HG03469 (cell line): Measurements from ENCODE around the gene DDX25.
"Not testable (repeated sequence)": the region's sequence is repeated elsewhere in the genome, so short reads cannot be mapped to it uniquely, and the experiment has no call there.

Experiments
- ATAC-seq: cut with Tn5 transposase; IDR thresholded peaks from one replicate; pipeline ENCODE4 v1.9.1; 2021; ENCODE audit warnings: mild to moderate bottlenecking, moderate library complexity, moderate number of reproducible peaks; ENCODE audit not compliant: unreplicated experiment

The DDX25 gene

DNA sequence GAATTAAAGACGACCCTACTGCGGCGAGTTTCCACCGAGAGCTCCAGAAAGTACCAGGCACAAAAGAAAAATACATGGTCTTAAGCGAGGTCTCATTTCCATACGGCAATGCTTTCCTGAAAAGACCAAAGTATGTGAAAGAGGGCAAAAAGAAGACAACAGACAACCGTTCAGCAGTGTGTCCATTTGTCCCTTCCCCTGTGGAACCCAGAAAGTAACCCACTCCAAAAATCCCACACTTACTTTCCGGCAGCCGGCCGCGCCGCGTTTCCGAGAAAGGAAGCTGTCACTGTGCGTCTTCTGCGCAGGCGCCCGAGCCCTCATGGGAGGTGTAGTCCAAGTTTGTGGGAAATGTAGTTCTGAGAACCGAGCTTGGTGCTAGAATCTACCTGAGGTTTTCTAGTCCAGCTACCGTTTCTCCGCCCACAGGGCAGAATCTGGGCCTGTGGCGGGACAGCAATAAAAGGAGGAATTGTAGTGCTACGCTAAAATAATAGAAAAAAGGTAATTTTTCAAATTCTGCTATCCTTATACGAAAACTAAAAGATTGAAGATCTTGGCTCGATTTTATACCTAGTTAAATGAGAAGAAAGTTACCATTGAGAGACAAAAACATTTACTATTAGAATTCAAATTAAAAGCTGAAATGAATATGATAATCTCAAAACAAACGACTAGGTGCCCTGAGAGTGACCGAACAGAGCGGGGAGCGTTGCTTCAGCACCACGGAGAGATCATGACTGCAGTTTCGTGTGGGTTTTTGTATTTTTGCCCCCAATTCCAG is 1.2 kb upstream of the DDX25 start, which contains the start of gene PUS3:
TSS of gene PUS3 (minus strand) at position 280 of the 784 bp plus-strand sequence. CDS start 6,922 bp downstream, outside the sequence.
- peak; percentile 95 for ATAC-seq

DNA sequence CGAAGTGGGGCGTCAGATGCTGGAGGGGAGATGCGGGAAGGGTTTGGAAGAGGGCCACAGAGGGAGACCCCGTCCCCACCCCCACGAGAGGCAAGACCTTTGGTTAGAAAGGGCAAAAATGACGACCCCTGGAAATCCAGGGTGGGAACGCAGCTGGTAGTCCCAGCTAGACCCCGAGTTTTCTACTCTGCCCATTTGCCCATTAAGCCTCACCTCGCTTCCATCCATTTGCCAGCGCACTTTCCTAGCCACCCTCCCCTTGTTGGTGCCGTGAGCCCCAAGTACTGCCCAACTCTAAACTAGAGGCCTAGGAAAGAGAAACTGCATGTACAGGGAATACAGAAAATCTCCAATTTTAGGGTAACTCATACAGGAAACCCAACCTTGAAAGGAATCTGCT is 370 bp downstream of the DDX25 start:
- no peak for ATAC-seq

DNA sequence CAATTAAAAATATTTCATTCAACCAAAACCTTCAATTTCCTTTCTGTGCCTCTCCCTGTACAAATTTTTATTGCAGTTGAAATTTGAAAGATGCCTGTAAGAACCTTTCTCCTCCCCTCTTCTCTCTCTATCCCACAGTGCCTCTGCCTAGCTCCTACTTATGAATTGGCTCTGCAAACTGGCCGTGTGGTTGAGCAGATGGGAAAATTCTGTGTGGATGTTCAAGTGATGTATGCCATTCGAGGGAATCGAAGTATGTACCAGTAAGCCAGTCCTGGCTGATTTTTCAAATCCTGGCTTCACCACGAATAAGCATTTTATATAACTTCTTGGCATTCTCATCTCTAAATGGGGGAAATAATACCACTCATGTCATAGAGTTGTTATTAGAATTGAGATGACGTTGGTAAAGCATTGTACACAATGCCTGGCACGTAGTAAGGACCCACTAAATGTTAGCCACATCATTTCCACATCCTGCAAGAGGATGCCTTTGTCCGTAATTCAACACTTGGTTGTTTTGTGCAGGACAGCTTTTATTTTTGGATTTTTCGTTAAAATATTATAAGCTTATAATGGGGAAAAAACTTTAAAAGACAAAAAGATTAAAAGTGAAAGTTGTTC is 6.0 kb downstream of the DDX25 start:
- no peak for ATAC-seq

DNA sequence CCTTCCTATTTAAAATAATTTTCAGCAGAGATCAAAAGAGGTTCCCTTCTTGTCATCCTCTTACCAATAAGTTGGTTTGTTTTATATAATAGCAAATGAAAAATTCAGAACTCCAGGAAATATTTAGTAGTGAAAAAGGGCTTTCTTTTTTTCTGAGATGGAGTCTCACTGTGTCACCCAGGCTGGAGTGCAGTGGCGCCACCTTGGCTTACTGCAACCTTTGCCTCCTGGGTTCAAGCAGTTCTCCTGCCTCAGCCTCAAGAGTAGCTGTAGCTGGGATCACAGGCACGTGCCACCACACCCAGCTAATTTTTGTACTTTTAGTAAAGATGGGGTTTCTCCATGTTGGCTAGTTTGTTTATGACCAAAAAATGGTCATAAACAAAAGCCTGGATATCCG is 10.3 kb downstream of the DDX25 start:
- ATAC-seq: not testable (repeated sequence)

DNA sequence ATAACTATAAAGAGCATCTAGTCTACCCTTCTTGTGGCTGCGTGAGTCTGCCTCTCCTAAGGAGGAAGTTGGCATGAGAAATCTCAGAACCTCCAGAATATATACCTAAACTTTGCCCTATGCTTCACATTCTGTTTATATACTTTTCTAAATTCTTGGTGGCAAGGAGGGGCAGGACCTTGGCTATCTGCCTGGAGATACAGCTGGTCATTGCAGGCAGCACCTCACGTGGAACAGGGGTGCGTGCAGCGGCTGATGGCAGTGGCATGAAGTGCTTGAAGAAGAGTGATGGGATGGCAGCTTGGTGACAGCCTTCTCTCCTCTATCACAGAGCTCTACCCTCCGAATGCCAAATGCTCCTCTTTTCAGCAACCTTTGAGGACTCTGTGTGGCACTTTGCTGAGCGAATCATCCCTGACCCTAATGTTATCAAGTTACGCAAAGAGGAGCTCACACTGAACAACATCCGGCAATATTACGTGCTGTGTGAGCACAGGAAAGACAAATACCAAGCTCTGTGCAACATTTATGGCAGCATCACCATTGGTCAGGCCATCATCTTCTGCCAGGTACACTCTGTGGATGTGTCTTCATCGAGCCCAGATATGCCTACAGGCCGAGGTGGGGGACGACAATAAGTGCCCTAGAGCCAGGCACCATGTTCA is 12.5 kb downstream of the DDX25 start:
- no peak for ATAC-seq

DNA sequence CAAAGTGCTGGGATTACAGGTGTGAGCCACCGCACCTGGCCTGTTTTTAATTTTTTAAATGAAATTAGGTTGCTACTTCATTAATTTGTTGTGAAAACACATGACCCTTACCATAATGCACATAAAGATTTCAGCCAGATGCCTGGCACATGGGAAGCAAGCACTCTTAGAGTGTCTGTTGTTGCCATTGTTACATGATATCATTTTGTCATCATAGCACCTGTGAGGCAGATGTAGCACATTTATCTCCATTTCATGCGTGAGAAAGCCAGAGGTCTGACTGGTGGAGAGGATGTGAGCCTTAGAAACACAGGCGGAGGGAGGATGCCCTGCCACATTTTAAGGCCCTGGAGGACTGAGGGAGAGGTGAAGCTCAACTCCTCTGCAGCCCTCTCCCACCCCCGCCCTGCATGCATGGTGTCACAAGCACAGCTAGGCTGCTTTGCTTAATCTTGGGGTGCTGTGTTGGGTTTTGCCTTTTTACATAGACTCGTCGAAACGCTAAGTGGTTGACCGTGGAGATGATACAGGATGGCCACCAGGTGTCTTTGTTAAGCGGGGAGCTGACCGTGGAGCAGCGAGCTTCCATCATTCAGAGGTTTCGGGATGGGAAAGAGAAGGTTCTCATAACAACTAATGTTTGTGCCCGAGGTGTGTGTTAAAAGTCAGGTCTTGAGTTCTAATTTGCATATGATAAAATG is 14.0 kb downstream of the DDX25 start:
- ATAC-seq: no peak

DNA sequence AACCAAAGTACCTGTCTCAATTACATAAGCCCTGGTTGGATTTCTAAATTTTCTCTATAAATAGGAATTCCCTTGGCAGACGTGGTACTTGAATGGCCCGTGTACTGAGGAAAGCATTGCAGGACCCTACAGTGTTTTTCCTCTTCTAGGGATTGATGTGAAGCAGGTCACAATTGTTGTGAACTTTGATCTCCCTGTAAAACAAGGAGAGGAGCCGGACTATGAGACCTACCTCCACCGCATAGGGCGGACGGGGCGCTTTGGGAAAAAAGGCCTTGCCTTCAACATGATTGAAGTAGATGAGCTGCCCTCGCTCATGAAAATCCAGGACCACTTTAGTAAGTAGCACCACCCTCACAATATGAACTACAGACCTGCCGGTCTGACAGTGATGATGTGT is 16.7 kb downstream of the DDX25 start:
- ATAC-seq: no peak

DNA sequence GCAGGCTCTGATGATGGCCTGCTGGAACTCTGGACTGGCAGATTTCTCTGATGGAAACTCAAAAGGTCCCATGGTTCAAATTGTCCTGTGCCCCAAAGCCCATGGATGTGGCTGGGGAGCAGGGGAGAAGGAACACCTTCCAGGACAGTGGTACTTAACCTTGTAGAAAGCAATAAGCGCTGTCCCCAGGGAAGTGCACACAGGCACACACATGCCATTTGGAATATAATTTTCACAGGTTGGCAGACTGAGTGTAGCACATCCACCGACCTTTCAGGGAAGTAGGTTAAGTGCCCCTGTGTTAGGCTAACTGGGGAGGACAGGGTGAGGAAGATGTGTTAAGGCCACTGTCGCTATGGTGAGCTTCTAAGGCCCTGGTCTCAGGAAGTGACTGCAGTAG is 17.8 kb downstream of the DDX25 start:
- no peak for ATAC-seq

DNA sequence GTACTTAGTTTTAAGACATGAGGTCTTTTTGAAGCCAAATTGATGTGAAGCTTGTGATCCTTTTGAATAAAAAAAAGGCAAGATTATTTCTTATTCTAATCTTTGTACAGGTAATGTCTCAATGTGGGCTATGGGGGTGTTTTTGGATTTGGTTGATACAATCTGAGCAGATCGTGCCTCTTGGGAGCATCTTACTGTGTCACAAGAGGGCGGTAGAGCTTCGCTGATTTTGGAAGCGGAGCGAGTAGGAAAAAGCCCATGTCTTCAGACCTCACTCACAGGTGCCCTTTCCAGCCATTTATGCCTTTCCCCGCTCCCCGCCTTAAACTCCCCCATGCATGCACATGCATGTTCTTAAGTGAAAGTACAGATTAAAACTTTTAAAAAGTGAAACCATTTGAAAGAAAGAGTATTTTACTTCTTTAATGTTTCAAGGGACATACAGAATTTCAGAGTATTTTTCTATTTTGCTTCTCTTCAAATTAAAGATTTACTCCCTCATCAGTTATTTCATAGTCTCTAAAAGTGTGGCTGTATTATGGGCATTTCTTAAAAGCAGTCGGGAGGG is 18.8 kb downstream of the DDX25 start:
- ATAC-seq: no peak

DNA sequence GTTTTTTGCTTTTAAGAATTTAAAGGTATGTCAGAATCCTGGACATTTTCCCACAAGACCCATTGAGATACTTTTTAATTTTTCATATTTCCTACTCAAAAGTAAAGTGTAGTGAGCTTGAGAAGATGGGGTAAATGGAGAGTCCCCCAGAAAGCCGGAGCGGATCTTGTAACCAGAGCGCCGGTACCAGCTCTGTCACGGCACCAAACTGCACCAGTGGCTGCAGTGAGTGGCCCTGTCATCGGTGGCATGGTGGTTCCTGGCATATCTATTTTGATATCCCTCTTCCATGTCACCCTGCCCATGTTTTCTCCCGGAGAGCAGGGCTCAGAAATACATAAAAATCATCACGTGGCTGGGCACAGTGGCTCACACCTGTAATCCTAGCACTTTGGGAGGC is 19.3 kb downstream of the DDX25 start:
- no peak for ATAC-seq

DNA sequence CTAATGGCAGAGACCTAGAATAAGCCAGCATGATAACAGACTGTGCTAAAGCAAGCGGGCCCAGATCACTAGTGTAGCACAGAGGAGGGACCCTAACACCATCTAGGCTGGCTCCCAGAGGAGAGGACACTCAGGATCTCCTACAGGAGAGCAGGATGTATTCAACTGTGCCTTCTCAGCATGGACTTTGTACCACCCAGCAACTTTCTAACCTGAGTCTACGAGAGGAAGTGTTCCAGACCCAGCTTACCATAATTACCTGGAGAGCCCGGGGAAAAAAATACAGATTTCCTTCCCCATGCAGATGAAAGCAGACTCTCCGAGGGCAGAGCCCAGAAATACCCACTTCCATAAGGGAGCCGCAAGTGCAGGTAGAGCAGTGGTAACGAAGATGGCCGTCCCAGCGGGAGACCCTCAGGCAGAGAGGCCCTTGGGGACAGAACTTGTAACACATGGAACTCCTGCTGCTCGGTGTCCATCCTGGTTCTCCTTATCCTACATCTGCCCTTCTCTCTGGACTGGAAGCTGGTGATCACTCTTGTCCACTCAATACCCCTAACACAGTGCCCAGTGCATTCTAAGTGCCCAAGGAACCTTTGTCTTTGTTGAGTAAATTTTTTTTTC is 20.2 kb downstream of the DDX25 start:
- no peak for ATAC-seq

DNA sequence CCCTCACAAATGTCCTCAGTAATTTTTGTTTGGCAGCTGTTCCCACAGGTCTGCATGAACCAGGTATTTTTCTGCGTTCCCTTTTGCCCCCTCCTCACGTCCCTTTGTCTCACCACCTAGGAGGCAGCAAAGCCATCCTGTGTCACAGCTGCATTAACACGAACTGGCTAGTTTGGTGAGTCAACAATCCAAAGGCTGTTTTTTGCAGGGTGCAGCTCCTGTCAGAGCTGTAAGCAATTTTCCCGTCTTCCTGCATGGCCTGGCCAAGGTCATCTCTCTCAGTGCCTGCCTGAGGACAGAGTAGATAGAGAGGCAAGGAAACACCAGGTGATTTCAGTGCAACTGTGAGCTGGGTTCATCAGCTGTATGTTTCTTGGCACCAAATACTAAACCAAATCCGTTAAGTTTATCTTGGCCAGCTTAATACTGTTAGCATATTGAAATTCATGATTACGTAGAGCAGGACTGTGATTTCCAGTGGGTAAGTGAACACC is 21.0 kb downstream of the DDX25 start:
- ATAC-seq: no peak

DNA sequence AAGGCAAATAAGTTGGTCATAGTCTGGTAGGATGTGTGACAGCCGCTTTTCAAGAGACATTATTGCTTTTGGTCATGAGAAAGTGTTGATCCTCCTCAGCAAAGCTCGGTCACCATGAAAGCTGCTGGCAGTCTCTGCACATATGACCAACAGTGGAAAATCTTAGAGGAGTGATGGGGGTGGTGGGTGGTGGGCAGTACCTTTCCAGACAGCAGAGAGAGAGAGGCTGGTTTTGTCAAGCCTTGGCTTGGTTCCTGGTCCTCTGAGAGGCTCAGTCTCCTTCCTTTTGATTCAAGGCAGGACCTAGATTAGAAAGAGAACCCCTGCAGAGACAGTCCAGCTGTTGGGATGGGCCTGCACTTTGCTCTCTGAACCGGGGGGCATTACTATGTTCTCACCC is 21.5 kb downstream of the DDX25 start:
- no peak for ATAC-seq

DNA sequence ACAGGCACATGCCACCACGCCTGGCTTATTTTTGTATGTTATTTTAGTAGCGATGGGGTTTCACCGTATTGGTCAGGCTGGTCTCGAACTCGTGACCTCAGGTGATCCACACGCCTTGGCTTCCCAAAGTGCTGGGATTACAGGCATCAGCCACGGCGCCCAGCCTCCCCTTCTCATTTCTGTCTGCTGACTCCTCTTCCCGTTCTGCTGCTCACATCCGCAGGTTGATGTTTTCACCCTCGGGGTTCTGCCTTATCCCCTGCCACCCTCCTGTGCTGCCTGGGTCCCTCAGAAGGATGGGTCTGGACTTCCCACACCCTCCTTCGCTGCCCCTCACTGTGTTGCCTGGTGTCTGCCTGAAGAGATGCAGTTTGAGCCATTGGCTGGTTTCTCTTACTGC is 22.4 kb downstream of the DDX25 start:
- ATAC-seq: no peak

DNA sequence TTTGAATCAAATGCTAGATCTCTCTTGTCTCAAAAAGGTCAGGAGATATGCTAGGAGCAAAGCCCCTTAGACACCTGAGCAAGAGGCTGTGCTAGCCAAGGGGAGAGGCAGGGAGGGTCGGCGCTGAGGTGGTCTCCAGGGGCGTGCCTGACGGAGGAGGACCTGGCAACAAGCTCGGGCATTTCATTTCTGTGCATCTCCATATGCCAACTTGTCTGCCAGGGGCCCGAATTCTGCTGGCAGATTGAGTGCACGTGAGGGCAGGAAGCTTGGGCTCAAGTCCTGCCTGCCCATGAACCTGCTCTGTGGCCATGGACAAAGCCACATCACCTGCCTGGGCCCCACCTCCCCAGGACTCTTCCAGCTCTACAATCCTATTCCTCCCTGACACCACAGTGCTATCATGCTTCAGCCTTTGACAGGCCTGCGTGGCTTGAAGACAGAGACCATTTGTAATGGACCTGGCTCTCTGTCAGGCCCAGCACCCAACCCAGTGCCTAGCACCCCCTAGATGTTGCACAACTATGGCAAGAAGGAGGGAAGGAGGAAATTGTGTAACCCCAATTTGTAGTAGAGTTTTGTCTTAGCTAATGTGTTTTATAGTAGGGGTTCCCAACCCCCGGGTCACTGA is 25.3 kb downstream of the DDX25 start:
- ATAC-seq: no peak

DNA sequence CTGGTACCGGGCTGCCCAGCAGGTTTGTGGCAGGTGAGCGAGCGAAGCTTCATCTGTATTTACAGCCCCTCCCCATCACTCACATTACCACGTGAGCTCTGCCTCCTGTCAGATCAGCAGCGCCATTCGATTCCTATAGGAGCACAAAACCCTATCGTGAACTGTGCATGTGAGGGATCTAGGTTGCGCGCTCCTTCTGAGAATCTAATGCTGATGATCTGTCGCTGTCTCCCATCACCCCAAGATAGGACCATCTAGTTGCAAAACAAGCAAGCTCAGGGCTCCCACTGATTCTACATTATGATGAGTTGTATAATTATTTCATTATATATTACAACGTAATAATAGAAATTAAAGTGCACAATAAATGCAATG is 25.8 kb downstream of the DDX25 start:
- no peak for ATAC-seq

DNA sequence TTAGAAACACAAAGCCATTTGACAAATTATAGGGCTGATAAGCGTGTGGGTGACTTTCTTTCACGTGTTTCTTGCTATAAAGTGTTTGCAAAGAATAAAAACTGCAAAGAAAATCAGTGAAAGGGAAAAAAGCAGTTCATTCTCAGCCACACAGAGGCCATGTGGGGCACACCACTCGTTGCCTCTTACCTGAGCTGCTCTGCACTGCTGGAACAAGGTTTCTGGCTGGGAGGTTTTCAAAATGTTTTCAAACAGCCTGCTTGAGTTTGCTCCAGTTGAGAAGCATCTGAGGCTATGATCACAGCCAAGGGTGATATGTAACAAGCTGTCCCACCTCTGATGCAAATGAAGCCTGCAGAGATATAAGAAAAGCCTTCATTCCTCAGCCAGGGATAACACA is 26.8 kb downstream of the DDX25 start:
- no peak for ATAC-seq

DNA sequence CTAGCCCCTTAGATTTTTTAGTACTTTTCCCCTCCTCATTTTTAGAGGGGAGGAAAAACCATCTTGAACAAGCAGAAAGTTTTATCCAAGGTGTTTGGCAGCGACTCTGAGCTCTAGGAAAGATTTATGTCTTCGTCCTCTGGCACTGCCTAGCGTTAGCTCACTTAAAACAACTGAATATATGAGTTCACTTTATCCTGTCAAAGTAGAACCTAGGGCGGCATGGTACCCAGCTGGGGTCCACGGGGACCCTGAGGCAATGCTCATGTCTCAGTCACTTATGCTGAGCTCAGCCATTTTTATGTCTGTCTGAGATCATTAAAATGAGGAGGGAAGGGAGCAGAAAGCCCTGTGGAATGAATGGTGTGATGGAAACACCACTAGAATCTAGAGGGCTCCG is 27.4 kb downstream of the DDX25 start:
- ATAC-seq: no peak

DNA sequence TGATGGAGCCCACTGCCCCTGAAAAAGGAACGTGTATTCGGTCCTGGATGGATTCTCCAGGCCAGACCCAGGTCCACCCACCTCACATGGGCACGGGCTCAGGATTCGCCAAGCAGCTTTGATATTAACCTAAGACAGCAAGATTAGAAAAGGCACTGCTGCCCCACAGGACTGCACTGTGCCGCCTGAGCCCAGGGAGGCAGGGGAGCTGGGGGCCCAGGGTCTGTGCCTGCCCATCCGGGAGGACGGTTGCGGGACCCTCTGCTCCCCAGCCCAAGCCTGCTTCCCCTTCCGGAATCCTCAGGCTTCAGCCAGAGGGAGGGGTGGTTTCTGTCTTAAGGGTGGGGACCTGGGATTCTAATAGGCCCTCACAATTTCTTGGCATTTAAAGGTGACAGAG is 28.0 kb downstream of the DDX25 start:
- no peak for ATAC-seq
